DMS79 treated with DMSO at 0.1 percent for 48 hours (cell line): ENCODE data around the gene C10orf62.
"Not testable (repeated sequence)": the region's sequence is repeated elsewhere in the genome, so short reads cannot be mapped to it uniquely, and the experiment has no call there.

ENCODE experiments used
- DNase-seq: peaks from one replicate; lab custom pipeline; 2025; lab: John Stamatoyannopoulos, UW

Gene C10orf62

GRCh38 chr10:97564776-97565175 is 24.7 kb upstream of the C10orf62 start:
- DNase-seq, result no peak

GRCh38 chr10:97566336-97566996 is 23.1 kb upstream of the C10orf62 start:
- no peak for DNase-seq

- DNase-seq, result no peak
Measured at GRCh38 chr10:97567891-97568290, 21.6 kb upstream of the C10orf62 start.

- no peak for DNase-seq
Measured at GRCh38 chr10:97570146-97570788, 19.3 kb upstream of the C10orf62 start.

- DNase-seq, result no peak
Measured at GRCh38 chr10:97570789-97571471, 18.6 kb upstream of the C10orf62 start.

- no peak for DNase-seq
Measured at GRCh38 chr10:97571622-97572021, 17.9 kb upstream of the C10orf62 start.

- DNase-seq, result peak; percentile 5
Measured at GRCh38 chr10:97572214-97572989, 17.1 kb upstream of the C10orf62 start, which contains the start of gene ANKRD2. ANKRD2 (plus strand) TSS chr10:97572779; CDS start chr10:97572789, 10 bp downstream.

- DNase-seq, result no peak
Measured at GRCh38 chr10:97573021-97573420, 16.5 kb upstream of the C10orf62 start.

- DNase-seq, result no peak
Measured at GRCh38 chr10:97573672-97574071, 15.8 kb upstream of the C10orf62 start.

GRCh38 chr10:97574374-97575126 is 15.0 kb upstream of the C10orf62 start:
- peak; percentile 26 for DNase-seq

GRCh38 chr10:97575127-97575668 is 14.3 kb upstream of the C10orf62 start:
- DNase-seq, result no peak

- not testable (repeated sequence) for DNase-seq
Measured at GRCh38 chr10:97576487-97576886, 13.0 kb upstream of the C10orf62 start.

- DNase-seq, result no peak
Measured at GRCh38 chr10:97577701-97578100, 11.8 kb upstream of the C10orf62 start.

GRCh38 chr10:97578171-97578844 is 11.2 kb upstream of the C10orf62 start:
- DNase-seq, result no peak

- DNase-seq, result no peak
Measured at GRCh38 chr10:97580421-97581367, 8.8 kb upstream of the C10orf62 start.

- no peak for DNase-seq
Measured at GRCh38 chr10:97582169-97582568, 7.4 kb upstream of the C10orf62 start.

GRCh38 chr10:97583476-97583875 is 6.0 kb upstream of the C10orf62 start:
- no peak for DNase-seq

- no peak for DNase-seq
Measured at GRCh38 chr10:97584060-97584797, 5.3 kb upstream of the C10orf62 start, which contains the start of gene HOGA1. HOGA1 (plus strand) TSS chr10:97584389; CDS start chr10:97584704, 315 bp downstream.
